ENCODE results near the gene SPPL2B. TPM values are rescaled to one million over a fixed set of nuclear protein-coding genes. Genes with fewer than 3 reads are reported as not detected.

The SPPL2B gene
- polyA plus RNA-seq, 1 of the 3 experiments (the other 2 are of a cell fraction): 58.1 TPM

- Histone ChIP-seq H3K4me2 (peak overlapping the region; percentile 66; the same call in 1 of the 2 replicates), H3F3A (replicated peaks; ENCODE audit: insufficient read depth) (peaks cover 17% of the 10 kb centered on the region), H3K36me3 (replicated peaks in 1 of 2; ENCODE audit: control insufficient read depth in 1 of 2, insufficient read depth in 2 of 2, low read length in 1 of 2) (no peaks in the 10 kb centered on the region), H3K79me2 (ENCODE audit: insufficient read depth) (no peaks in the 10 kb centered on the region), H3K9me2 (no peaks in the 10 kb centered on the region), H3K27ac (ENCODE audit: low read depth in 2 of 2, low read length in 1 of 2) (no peak overlapping the region), H3K4me3 (ENCODE audit: low read depth in 2 of 2, low read length in 1 of 2) (no peak overlapping the region), H3K27me3 (ENCODE audit: insufficient read depth) (peaks cover 37% of the 10 kb centered on the region), H3K9ac (no peak overlapping the region), H2AFZ (ENCODE audit: low read depth) (no peak overlapping the region), H3K9me3 (no peaks in the 10 kb centered on the region), H4K20me1 (ENCODE audit: insufficient read depth) (peaks cover 16% of the 10 kb centered on the region; the same call in 1 of the 2 replicates), H3K4me1 (ENCODE audit: control insufficient read depth in 1 of 2, insufficient read depth in 2 of 2, low read depth in 1 of 2, low read length in 1 of 2) (peaks cover under 1 to 16% of the 10 kb centered on the region in 2 experiments; a peak in 1 of 4 replicates)
- 3% methylated on average over 26 of the region's 74 CpGs for WGBS (ENCODE audit: low lambda C conversion rate)
- POLR2A ChIA-PET: interaction anchor here (1.6 kb wide), 1 partner anchor 19 kb away, joined by 3 read pairs; no protein-coding TSS in a partner anchor
- TF ChIP-seq FOXM1 (IDR thresholded peaks at IDR 0.05; ENCODE audit: low read depth) (no peak), POLR2AphosphoS5 (IDR thresholded peaks at IDR 0.05; ENCODE audit: low read depth, low read length) (no peak), TEAD4 (IDR thresholded peaks at IDR 0.05; ENCODE audit: borderline replicate concordance, insufficient read depth) (no peak), TAF1 (IDR thresholded peaks at IDR 0.05; ENCODE audit: borderline replicate concordance, low read depth, low read length) (no peak), MXI1 (IDR thresholded peaks at IDR 0.05; ENCODE audit: low read depth, low read length) (no peak), REST (IDR thresholded peaks at IDR 0.05; ENCODE audit: low read depth, low read length) (no peak), EP300 (IDR thresholded peaks at IDR 0.05; ENCODE audit: borderline replicate concordance in 1 of 2, low read depth in 1 of 2, low read length in 1 of 2) (no peak), GATA2 (CRISPR knock-in tag; IDR thresholded peaks at IDR 0.05) (no peak), RFX5 (IDR thresholded peaks at IDR 0.05; ENCODE audit: low read length) (no peak), NRF1 (IDR thresholded peaks at IDR 0.05; ENCODE audit: low read depth, low read length) (no peak), SMC3 (IDR thresholded peaks at IDR 0.05; ENCODE audit: low read depth, low read length) (no peak), YY1 (IDR thresholded peaks at IDR 0.05; ENCODE audit: low read depth) (no peak), MEF2A (IDR thresholded peaks at IDR 0.05; ENCODE audit: borderline replicate concordance, low read depth) (no peak)
- TF ChIP-seq, protein P1, sequence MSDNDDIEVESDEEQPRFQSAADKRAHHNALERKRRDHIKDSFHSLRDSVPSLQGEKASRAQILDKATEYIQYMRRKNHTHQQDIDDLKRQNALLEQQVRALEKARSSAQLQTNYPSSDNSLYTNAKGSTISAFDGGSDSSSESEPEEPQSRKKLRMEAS (IDR thresholded peaks at IDR 0.05; ENCODE audit: low read depth): no peak
- no peak for DNase-seq
- CTCF ChIA-PET: interaction anchor here (1.3 to 3.3 kb wide), 6 partner anchors 12 to 37 kb away, joined by 3 to 33 read pairs (median 14); no protein-coding TSS in a partner anchor
These were observed 38.6 kb upstream of the SPPL2B start for GRCh38 chr19:2289714-2290435.
